Measurements from ENCODE around the gene PPP2R1B.

GRCh38 chr11:111765320-111765983, 737 bp downstream of the PPP2R1B start:
- TF ChIP-seq CTCF (IDR thresholded peaks at IDR 0.05) (no peak), POLR2A (IDR thresholded peaks at IDR 0.05) (no peak)
